ENCODE results near the gene KLHL25. TPM values are rescaled to one million over a fixed set of nuclear protein-coding genes. Genes with fewer than 3 reads are reported as not detected.

KLHL25 gene
- total RNA-seq, 3 donors from 2014 or later = 10.9 to 21.0 (median 15.1) TPM

DNA sequence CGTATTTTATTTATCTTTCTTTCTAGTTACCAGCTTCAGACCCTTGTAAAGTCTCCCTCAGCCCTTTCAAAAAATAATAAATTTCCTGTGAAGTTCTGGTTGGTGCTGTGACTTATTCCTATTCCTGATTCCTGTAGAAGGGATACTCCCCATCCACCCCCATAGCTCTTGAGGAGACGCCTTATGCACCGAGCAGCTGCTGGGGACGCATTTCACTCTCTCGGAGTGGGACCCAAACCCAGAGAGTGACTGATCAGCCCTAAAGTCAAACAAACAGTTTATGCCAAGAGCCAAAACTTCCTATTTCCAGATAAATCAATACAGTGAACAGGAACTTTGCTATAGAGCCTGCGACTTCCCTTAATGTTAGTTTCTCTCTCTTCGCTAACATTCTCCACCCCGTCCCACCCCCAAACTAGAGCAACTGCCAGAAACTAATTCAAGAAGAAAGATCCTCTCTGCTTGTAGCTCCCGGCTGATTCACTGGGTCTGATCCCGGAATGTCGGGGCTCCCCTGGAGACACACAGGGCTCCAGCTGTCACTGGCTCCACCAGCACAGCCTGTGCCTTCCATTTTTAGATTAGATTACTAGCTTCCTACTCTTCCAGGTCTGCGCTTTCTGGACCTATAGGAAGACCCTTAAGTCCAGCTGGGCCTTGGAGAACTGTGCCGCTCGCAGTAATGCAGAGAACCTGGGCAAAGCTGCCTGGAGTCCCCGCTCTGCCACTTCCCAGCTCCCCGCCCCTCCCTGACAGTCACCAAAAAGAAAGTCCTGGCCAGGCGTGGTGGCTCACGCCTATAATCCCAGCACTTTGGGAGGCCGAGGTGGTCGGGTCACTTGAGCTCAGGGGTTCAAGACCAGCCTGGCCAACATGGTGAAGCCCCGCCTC, 45.2 kb downstream of the KLHL25 start:
- peaks cover 17 to 23% of the 10 kb centered on the region in 2 donors for H3K4me1 ChIP-seq
- H3K27ac ChIP-seq = peak overlapping the region; percentile 76 to 93
- peak; percentile 28 to 51 for DNase-seq (ENCODE audit: low spot score in 2 of 2)
- H3K9me3 ChIP-seq = no peaks in the 10 kb centered on the region
- TF ChIP-seq POLR2AphosphoS5 (IDR thresholded peaks at IDR 0.05) = no peak
- H3K4me3 ChIP-seq = peak overlapping the region; percentile 19 to 57 (median 34)
- H3K36me3 ChIP-seq = peaks cover 9% of the 10 kb centered on the region
- H3K27me3 ChIP-seq = no peaks in the 10 kb centered on the region
- intact Hi-C loops (cut with DNase I; ENCODE audit: low total_unique reads) = no loop called here

DNA sequence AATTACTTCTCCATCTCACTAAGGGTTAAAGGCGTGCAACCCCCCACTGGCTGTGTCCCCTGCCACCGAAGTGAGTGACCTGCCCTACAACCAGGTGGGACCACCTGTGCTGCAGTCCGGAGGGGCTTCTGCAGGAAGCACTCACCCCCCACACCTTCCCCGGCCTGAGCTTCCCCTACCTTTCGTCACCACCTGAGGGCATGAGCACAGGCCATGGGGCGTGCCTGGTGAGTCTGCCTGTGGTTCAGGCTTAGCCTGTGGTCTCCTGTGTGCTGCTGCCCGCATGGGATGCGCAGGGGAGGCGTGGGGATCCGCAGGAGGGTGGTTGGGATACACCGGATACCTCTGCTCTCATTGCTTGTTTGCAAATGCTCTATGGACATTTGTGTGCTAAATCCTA, 46.0 kb downstream of the KLHL25 start:
- Histone ChIP-seq H3K4me3 (no peak overlapping the region), H3K4me1 (peaks cover 17 to 23% of the 10 kb centered on the region in 2 donors), H3K27ac (peak overlapping the region; percentile 45 to 76), H3K9me3 (no peaks in the 10 kb centered on the region), H3K27me3 (no peaks in the 10 kb centered on the region), H3K36me3 (peaks cover 11% of the 10 kb centered on the region)
- DNase-seq (ENCODE audit: low spot score in 2 of 2) = peak; percentile 30 to 37
- intact Hi-C loops (cut with DNase I; ENCODE audit: low total_unique reads) = no loop called here
- TF ChIP-seq, protein P1, sequence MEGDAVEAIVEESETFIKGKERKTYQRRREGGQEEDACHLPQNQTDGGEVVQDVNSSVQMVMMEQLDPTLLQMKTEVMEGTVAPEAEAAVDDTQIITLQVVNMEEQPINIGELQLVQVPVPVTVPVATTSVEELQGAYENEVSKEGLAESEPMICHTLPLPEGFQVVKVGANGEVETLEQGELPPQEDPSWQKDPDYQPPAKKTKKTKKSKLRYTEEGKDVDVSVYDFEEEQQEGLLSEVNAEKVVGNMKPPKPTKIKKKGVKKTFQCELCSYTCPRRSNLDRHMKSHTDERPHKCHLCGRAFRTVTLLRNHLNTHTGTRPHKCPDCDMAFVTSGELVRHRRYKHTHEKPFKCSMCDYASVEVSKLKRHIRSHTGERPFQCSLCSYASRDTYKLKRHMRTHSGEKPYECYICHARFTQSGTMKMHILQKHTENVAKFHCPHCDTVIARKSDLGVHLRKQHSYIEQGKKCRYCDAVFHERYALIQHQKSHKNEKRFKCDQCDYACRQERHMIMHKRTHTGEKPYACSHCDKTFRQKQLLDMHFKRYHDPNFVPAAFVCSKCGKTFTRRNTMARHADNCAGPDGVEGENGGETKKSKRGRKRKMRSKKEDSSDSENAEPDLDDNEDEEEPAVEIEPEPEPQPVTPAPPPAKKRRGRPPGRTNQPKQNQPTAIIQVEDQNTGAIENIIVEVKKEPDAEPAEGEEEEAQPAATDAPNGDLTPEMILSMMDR (IDR thresholded peaks at IDR 0.05) = no peak
- no peak for TF ChIP-seq POLR2AphosphoS5 (IDR thresholded peaks at IDR 0.05)
- no peak for TF ChIP-seq POLR2A (IDR thresholded peaks at IDR 0.05)

DNA sequence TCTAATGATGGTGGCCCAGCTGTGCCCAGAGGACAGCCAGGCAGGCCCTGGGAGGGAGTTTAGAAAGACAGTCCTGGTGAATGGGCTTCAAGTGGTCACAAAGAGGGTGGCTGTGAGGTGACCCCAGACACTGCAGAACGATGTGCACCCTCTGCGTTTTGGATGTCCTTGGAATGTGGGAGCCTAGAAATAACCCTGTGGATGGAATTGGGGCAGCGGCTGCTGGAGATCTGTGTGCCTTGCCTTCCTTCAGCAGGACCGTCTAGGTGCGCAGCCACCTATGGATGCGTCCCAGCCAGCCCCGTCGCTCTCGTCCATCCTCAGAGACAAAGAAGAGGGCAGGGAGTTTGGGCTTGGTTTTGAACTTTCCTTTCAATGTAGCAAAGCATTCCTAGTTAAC, 46.5 kb downstream of the KLHL25 start:
- DNase-seq (ENCODE audit: low spot score in 2 of 2) = peak; percentile 14 to 17
- H3K36me3 ChIP-seq = peaks cover 14% of the 10 kb centered on the region
- H3K9me3 ChIP-seq = no peaks in the 10 kb centered on the region
- peaks cover 17 to 23% of the 10 kb centered on the region in 2 donors for H3K4me1 ChIP-seq
- peak overlapping the region in 1 of 2 donors; percentile 45 for H3K27ac ChIP-seq
- intact Hi-C loops (cut with DNase I; ENCODE audit: low total_unique reads) = no loop called here
- H3K4me3 ChIP-seq = no peak overlapping the region
- no peak for TF ChIP-seq POLR2AphosphoS5 (IDR thresholded peaks at IDR 0.05)
- TF ChIP-seq POLR2A (IDR thresholded peaks at IDR 0.05) = no peak
- TF ChIP-seq, protein P1 (IDR thresholded peaks at IDR 0.05) = no peak
- no peaks in the 10 kb centered on the region for H3K27me3 ChIP-seq

DNA sequence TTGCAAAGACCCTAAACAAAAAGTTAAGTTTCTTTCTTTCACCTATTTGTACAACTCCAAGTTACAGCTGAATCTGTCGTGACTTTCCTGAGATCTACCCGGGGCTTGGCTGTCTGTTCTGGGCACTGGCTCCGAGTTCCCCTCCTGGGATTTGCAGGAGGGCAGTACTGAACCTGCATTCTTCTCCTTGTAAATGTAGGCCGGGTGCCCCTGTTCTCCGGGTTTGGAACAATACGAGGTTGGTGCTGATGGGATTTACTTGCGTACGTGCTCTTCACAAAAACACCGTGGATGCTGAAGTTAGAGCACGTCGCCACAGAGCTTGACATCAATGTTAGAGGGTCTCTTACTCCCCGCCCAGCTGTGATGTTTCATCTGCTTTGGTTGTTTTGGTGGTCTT, 48.1 kb downstream of the KLHL25 start:
- Histone ChIP-seq H3K36me3 (peaks cover 14% of the 10 kb centered on the region), H3K27me3 (no peaks in the 10 kb centered on the region), H3K4me1 (peaks cover 8 to 18% of the 10 kb centered on the region in 2 donors), H3K27ac (no peak overlapping the region), H3K4me3 (no peak overlapping the region), H3K9me3 (no peaks in the 10 kb centered on the region)
- TF ChIP-seq, protein P1 (IDR thresholded peaks at IDR 0.05) = no peak
- no peak for TF ChIP-seq POLR2AphosphoS5 (IDR thresholded peaks at IDR 0.05)
- DNase-seq (ENCODE audit: low spot score in 2 of 2) = peak; percentile 15 to 17
- intact Hi-C loops (cut with DNase I; ENCODE audit: low total_unique reads) = no loop called here

DNA sequence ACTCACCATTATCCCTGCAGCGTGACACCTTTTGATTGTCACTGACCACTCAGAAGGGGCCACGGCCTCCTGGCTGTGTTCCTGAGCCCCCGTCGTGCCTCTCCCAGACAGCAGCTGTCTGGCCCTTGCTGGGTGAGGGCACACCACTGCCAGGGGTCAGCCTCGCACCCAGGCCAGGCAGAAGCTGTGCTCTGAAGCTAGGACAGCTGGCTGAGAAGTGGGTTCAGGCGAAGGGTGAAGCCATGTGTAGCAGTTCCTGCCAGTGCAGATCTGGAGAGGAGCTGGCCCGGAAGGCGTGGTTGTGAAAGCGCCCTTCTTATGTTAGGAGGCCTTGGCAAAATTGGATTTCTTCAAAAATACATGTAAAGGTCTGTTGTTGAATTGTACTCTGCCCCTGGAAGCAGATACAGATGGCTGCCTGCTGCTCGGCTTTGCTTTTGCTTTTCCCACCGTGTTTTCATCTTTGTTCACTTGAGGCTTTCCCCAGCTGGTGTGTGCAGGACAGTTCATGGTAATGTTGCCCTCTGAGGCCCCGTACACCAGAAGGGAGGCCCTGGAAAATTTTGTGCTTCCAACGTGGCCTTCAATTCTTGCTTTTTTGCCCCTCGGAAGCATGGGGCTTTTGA, 49.1 kb downstream of the KLHL25 start:
- H3K27me3 ChIP-seq = no peaks in the 10 kb centered on the region
- H3K27ac ChIP-seq = peak overlapping the region in 1 of 2 donors; percentile 0
- intact Hi-C loops (cut with DNase I; ENCODE audit: low total_unique reads) = no loop called here
- peaks cover 0 to 9% of the 10 kb centered on the region in 2 donors for H3K4me1 ChIP-seq
- H3K4me3 ChIP-seq = no peak overlapping the region
- H3K9me3 ChIP-seq = no peaks in the 10 kb centered on the region
- DNase-seq (ENCODE audit: low spot score in 2 of 2) = no peak
- peaks cover 14% of the 10 kb centered on the region for H3K36me3 ChIP-seq
- TF ChIP-seq, protein P1 (IDR thresholded peaks at IDR 0.05) = no peak
- TF ChIP-seq POLR2A (IDR thresholded peaks at IDR 0.05) (no peak), POLR2AphosphoS5 (IDR thresholded peaks at IDR 0.05) (no peak)
